ENCODE results near the gene HLA-A.
"Not testable (repeated sequence)": the region's sequence is repeated elsewhere in the genome, so short reads cannot be mapped to it uniquely, and the experiment has no call there.

The HLA-A gene

GRCh38 chr6:29977425-29977727 is 35.0 kb downstream of the HLA-A start:
- TF ChIP-seq CTCF (IDR thresholded peaks at IDR 0.05) (no peak), ZFX (IDR thresholded peaks at IDR 0.05; ENCODE audit: borderline replicate concordance) (no peak)
- H3K27ac ChIP-seq: no peak overlapping the region

- H3K27ac ChIP-seq: not testable (repeated sequence)
Measured at GRCh38 chr6:29980013-29980412, 37.7 kb downstream of the HLA-A start.

GRCh38 chr6:29980511-29980910 is 38.2 kb downstream of the HLA-A start:
- TF ChIP-seq CTCF (IDR thresholded peaks at IDR 0.05) (no peak), ZFX (IDR thresholded peaks at IDR 0.05; ENCODE audit: borderline replicate concordance) (no peak)
- H3K27ac ChIP-seq: no peak overlapping the region

- no peak overlapping the region for H3K27ac ChIP-seq
- TF ChIP-seq CTCF (IDR thresholded peaks at IDR 0.05): no peak
- no peak for TF ChIP-seq ZFX (IDR thresholded peaks at IDR 0.05; ENCODE audit: borderline replicate concordance)
Measured at GRCh38 chr6:29981211-29981812, 39.0 kb downstream of the HLA-A start.

GRCh38 chr6:29982097-29982496 is 39.8 kb downstream of the HLA-A start:
- TF ChIP-seq CTCF (IDR thresholded peaks at IDR 0.05) (no peak), ZFX (IDR thresholded peaks at IDR 0.05; ENCODE audit: borderline replicate concordance) (no peak)
- H3K27ac ChIP-seq: no peak overlapping the region

- TF ChIP-seq ZFX (IDR thresholded peaks at IDR 0.05; ENCODE audit: borderline replicate concordance): no peak
- TF ChIP-seq CTCF (IDR thresholded peaks at IDR 0.05): no peak
- H3K27ac ChIP-seq: no peak overlapping the region
Measured at GRCh38 chr6:29984232-29984631, 41.9 kb downstream of the HLA-A start.

- no peak overlapping the region for H3K27ac ChIP-seq
- TF ChIP-seq ZFX (IDR thresholded peaks at IDR 0.05; ENCODE audit: borderline replicate concordance): no peak
- TF ChIP-seq CTCF (IDR thresholded peaks at IDR 0.05): no peak
Measured at GRCh38 chr6:29984992-29985391, 42.7 kb downstream of the HLA-A start.

GRCh38 chr6:29986179-29986781 is 43.9 kb downstream of the HLA-A start:
- no peak for TF ChIP-seq CTCF (IDR thresholded peaks at IDR 0.05)
- TF ChIP-seq ZFX (IDR thresholded peaks at IDR 0.05; ENCODE audit: borderline replicate concordance): no peak

More at GRCh38 chr6:29986179-29986781, 43.9 kb downstream of the HLA-A start:
- no peak overlapping the region for H3K27ac ChIP-seq

Data from 22Rv1 (cell line).